Body of pancreas (tissue), 4 donors: ENCODE results near the gene TSPAN10. TPM values are rescaled to one million over a fixed set of nuclear protein-coding genes. Genes with fewer than 3 reads are reported as not detected.
"Not testable (repeated sequence)": the region's sequence is repeated elsewhere in the genome, so short reads cannot be mapped to it uniquely, and the experiment has no call there.

Source experiments
- ATAC-seq: fragments of 150-250 bp; one replicate; pipeline ENCODE4 v1.9.1; 2016
- DNase-seq, 4 donors: peaks; one replicate each; pipeline ENCODE4 v3.0.0-alpha.2; 2019
- H3K27ac ChIP-seq, 4 donors: fragments of 200-600 bp; sonication (generic); 1 replicate in 3 of 4; 2 replicates in 1 of 4; pipeline versions ENCODE4 v1.5.1 to v1.6.1; 2016 to 2019; ENCODE audit warnings: mild to moderate bottlenecking in 1 of 4, mixed read lengths in 1 of 4, moderate library complexity in 1 of 4
- H3K27me3 ChIP-seq, 2 donors: fragments of 200-600 bp; sonication (generic); one replicate each; pipeline ENCODE4 v1.6.0; 2016; ENCODE audit warnings: mild to moderate bottlenecking in 1 of 2
- H3K36me3 ChIP-seq, 2 donors: fragments of 200-600 bp; sonication (generic); replicated peaks in 1 of 2; 2 replicates each; pipeline ENCODE4 v1.5.1; 2016; ENCODE audit warnings: low read depth in 2 of 2; ENCODE audit not compliant: insufficient read depth in 1 of 2
- H3K4me1 ChIP-seq: fragments of 200-600 bp; sonication (generic); one replicate; pipeline ENCODE4 v1.6.0; 2016
- H3K4me3 ChIP-seq, 2 donors: fragments of 200-600 bp; sonication (generic); 1 replicate in 1 of 2; 2 replicates in 1 of 2; pipeline ENCODE4 v1.5.1; 2016 to 2019
- H3K9me3 ChIP-seq, 3 donors: fragments of 200-600 bp; sonication (generic); 1 replicate in 2 of 3; 2 replicates in 1 of 3; pipeline ENCODE4 v1.5.1; 2016
- CTCF ChIP-seq, 7 experiments: fragments of 450-650 bp in 4 of 7; fragments of 200-600 bp in 3 of 7; sonication (generic) in 3 of 7; IDR thresholded peaks; one replicate each; pipeline ENCODE4 v1.5.1; 2016 to 2019; ENCODE audit warnings: antibody characterized with exemption in 7 of 7
- POLR2A ChIP-seq, 3 donors: fragments of 450-650 bp; IDR thresholded peaks; one replicate each; pipeline ENCODE4 v1.6.1; 2016; ENCODE audit warnings: antibody characterized with exemption in 3 of 3, mild to moderate bottlenecking in 2 of 3
- WGBS, 2 donors: methylation state at CpG; one replicate each; pipeline ENCODE4 v1.1.5; 2017; 5-methylcytosine and 5-hydroxymethylcytosine counted together
- intact Hi-C: fragments of 100-400 bp; cut with DNase I; formaldehyde crosslinking; loops from one replicate; pipeline ENCODE4 v1.15.1; 2023
- total RNA-seq, 2 donors: library from RNA; depleted of rRNA; stranded (reverse); fragments of >200 nt; gene quantifications; one replicate each; pipeline ENCODE4 v1.1.0, GENCODE V29; 2016

TSPAN10 gene
- total RNA-seq, 2 donors from 2014 or later, result 1.0 to 5.3 TPM

- peaks cover 0 to 20% of the 10 kb centered on the region in 2 donors for H3K36me3 ChIP-seq
- no peaks in the 10 kb centered on the region for H3K9me3 ChIP-seq
- DNase-seq (no peak), ATAC-seq (no peak)
- H3K4me3 ChIP-seq, result no peak overlapping the region
- TF ChIP-seq CTCF (IDR thresholded peaks at IDR 0.05) (no peak), POLR2A (IDR thresholded peaks at IDR 0.05) (no peak)
- H3K27me3 ChIP-seq, result no peaks in the 10 kb centered on the region
- intact Hi-C loops, result no loop called here
- peaks cover 5% of the 10 kb centered on the region for H3K4me1 ChIP-seq
- 91% methylated on average over 15 to 18 of the region's 18 CpGs for WGBS, 2 donors
- no peak overlapping the region for H3K27ac ChIP-seq
Measured at GRCh38 chr17:81672504-81672903, 35.5 kb downstream of the TSPAN10 start.

- Histone ChIP-seq H3K27ac (no peak overlapping the region), H3K36me3 (peaks cover 0 to 20% of the 10 kb centered on the region in 2 donors), H3K27me3 (no peaks in the 10 kb centered on the region), H3K4me3 (no peak overlapping the region), H3K9me3 (no peaks in the 10 kb centered on the region), H3K4me1 (peaks cover under 1% of the 10 kb centered on the region)
- DNase-seq (no peak), ATAC-seq (no peak)
- 88 to 96% methylated on average over 14 to 16 of the region's 16 CpGs for WGBS, 2 donors
- intact Hi-C loops, result no loop called here
- TF ChIP-seq POLR2A (IDR thresholded peaks at IDR 0.05) (no peak), CTCF (IDR thresholded peaks at IDR 0.05) (no peak)
Measured at GRCh38 chr17:81672954-81673353, 36.0 kb downstream of the TSPAN10 start.

- Histone ChIP-seq H3K4me1 (no peaks in the 10 kb centered on the region), H3K9me3 (no peaks in the 10 kb centered on the region), H3K27me3 (no peaks in the 10 kb centered on the region), H3K27ac (no peak overlapping the region), H3K4me3 (no peak overlapping the region), H3K36me3 (peaks cover 0 to 20% of the 10 kb centered on the region in 2 donors)
- DNase-seq (no peak), ATAC-seq (no peak)
- TF ChIP-seq CTCF (IDR thresholded peaks at IDR 0.05) (no peak), POLR2A (IDR thresholded peaks at IDR 0.05) (no peak)
- intact Hi-C loops, result no loop called here
- WGBS, 2 donors, result 82 to 88% methylated on average over 18 of the region's 18 CpGs
Measured at GRCh38 chr17:81673561-81674258, 36.7 kb downstream of the TSPAN10 start.

GRCh38 chr17:81675515-81676221 lies 38.7 kb downstream of the TSPAN10 start:
- H3K4me1 ChIP-seq, H3K4me3 ChIP-seq, ATAC-seq, H3K27ac ChIP-seq, H3K9me3 ChIP-seq, intact Hi-C loops, H3K27me3 ChIP-seq: not testable (repeated sequence)
- peaks cover 0 to 18% of the 10 kb centered on the region in 2 donors for H3K36me3 ChIP-seq
- WGBS, 2 donors, result 30 to 33% methylated on average over 16 to 18 of the region's 18 CpGs
- TF ChIP-seq CTCF (IDR thresholded peaks at IDR 0.05), result peak; percentile 36 to 68 (median 65)
- DNase-seq, result peak; percentile 49 to 55 (median 52)
